GM19239 (cell line): Measurements from ENCODE around the gene IGSF6.
"Not testable (repeated sequence)": the region's sequence is repeated elsewhere in the genome, so short reads cannot be mapped to it uniquely, and the experiment has no call there.

Experiments
- DNase-seq: peaks from one replicate; pipeline ENCODE4 v3.0.0; 2011; ENCODE audit warnings: low spot score; ENCODE audit not compliant: insufficient read length
- FAIRE-seq: peaks from 2 replicates; lab custom pipeline; 2011; peaks lifted over from hg19 to GRCh38; lab: Jason Lieb, UNC

Gene IGSF6

GRCh38 chr16:21608639-21609328 is 43.6 kb downstream of the IGSF6 start:
- DNase-seq (no peak), FAIRE-seq (no peak)

GRCh38 chr16:21605848-21606247 is 46.6 kb downstream of the IGSF6 start:
- DNase-seq, FAIRE-seq: not testable (repeated sequence)

- DNase-seq (no peak), FAIRE-seq (no peak)
These were observed 48.5 kb downstream of the IGSF6 start for GRCh38 chr16:21603928-21604327.

- DNase-seq (no peak), FAIRE-seq (no peak)
These were observed 49.6 kb downstream of the IGSF6 start for GRCh38 chr16:21602785-21603184.

- peak; percentile 20 for DNase-seq
- FAIRE-seq, result peak; percentile 75
These were observed 52.2 kb downstream of the IGSF6 start for GRCh38 chr16:21600031-21600773.

GRCh38 chr16:21599122-21600030 is 53.0 kb downstream of the IGSF6 start, which contains the start of gene METTL9:
Gene METTL9 (plus strand): TSS chr16:21599577. CDS start chr16:21599734, 157 bp downstream.
- DNase-seq, result peak; percentile 87
- FAIRE-seq, result peak; percentile 87

GRCh38 chr16:21598701-21599121 is 53.7 kb downstream of the IGSF6 start:
- DNase-seq (no peak), FAIRE-seq (peak; percentile 39)

GRCh38 chr16:21598206-21598605 is 54.2 kb downstream of the IGSF6 start:
- no peak for FAIRE-seq

GRCh38 chr16:21597561-21598030 is 54.8 kb downstream of the IGSF6 start:
- FAIRE-seq, result no peak
- DNase-seq, result no peak

More at GRCh38 chr16:21598206-21598605, 54.2 kb downstream of the IGSF6 start:
- no peak for DNase-seq

GRCh38 chr16:21593530-21594289 is 58.7 kb downstream of the IGSF6 start:
- DNase-seq (no peak), FAIRE-seq (no peak)

GRCh38 chr16:21592191-21592590 is 60.2 kb downstream of the IGSF6 start:
- DNase-seq, result no peak
- no peak for FAIRE-seq

- DNase-seq (no peak), FAIRE-seq (no peak)
These were observed 61.6 kb downstream of the IGSF6 start for GRCh38 chr16:21590796-21591195.

GRCh38 chr16:21590287-21590686 is 62.1 kb downstream of the IGSF6 start:
- FAIRE-seq, result no peak
- no peak for DNase-seq

- no peak for FAIRE-seq
These were observed 62.9 kb downstream of the IGSF6 start for GRCh38 chr16:21589551-21589950.

More at GRCh38 chr16:21589551-21589950, 62.9 kb downstream of the IGSF6 start:
- no peak for DNase-seq
